Neural progenitor cell (in vitro differentiated cells): ENCODE measurements around the gene KRTAP12-2. TPM values are rescaled to one million over a fixed set of nuclear protein-coding genes. Genes with fewer than 3 reads are reported as not detected.

Source experiments
- DNase-seq: peaks from one replicate; pipeline ENCODE4 v3.0.0-alpha.2; 2016; ENCODE audit warnings: low spot score
- H2AFZ ChIP-seq: fragments of 200-600 bp; sonication (generic); replicated peaks from 2 replicates; pipeline ENCODE4 v1.6.1; 2016; ENCODE audit warnings: antibody characterized with exemption
- H3F3A ChIP-seq: fragments of 200-600 bp; sonication (generic); 2 replicates; pipeline ENCODE4 v1.6.1; 2016; ENCODE audit warnings: antibody characterized with exemption, low read depth
- H3K27ac ChIP-seq: fragments of 200-600 bp; sonication (generic); 2 replicates; pipeline ENCODE4 v1.5.1; 2016; ENCODE audit warnings: mild to moderate bottlenecking
- H3K27me3 ChIP-seq: fragments of 200-600 bp; sonication (generic); 2 replicates; pipeline ENCODE4 v1.6.1; 2016; ENCODE audit warnings: mild to moderate bottlenecking, moderate library complexity
- H3K36me3 ChIP-seq: fragments of 200-600 bp; sonication (generic); 2 replicates; pipeline ENCODE4 v1.5.1; 2016
- H3K4me1 ChIP-seq: fragments of 200-600 bp; sonication (generic); 2 replicates; pipeline ENCODE4 v1.6.1; 2016; ENCODE audit warnings: mixed run types
- H3K4me2 ChIP-seq: fragments of 200-600 bp; sonication (generic); 2 replicates; pipeline ENCODE4 v1.6.1; 2016
- H3K4me3 ChIP-seq: fragments of 200-600 bp; sonication (generic); 2 replicates; pipeline ENCODE4 v1.5.1; 2016
- H3K79me2 ChIP-seq: fragments of 200-600 bp; sonication (generic); 2 replicates; pipeline ENCODE4 v1.6.1; 2016; ENCODE audit warnings: low read depth
- H3K9ac ChIP-seq: fragments of 200-600 bp; sonication (generic); 2 replicates; pipeline ENCODE4 v1.6.1; 2016
- H3K9me3 ChIP-seq: fragments of 200-600 bp; sonication (generic); 2 replicates; pipeline ENCODE4 v1.5.1; 2016; ENCODE audit warnings: low read depth
- H4K20me1 ChIP-seq: fragments of 200-600 bp; sonication (generic); 2 replicates; pipeline ENCODE4 v1.6.1; 2016; ENCODE audit warnings: low read depth
- H3K27ac Mint-ChIP-seq: 3 replicates; pipeline ENCODE4 v1.8.0; 2021; ENCODE audit warnings: mixed read lengths
- H3K27me3 Mint-ChIP-seq: 2 replicates; pipeline ENCODE4 v1.8.0; 2022; ENCODE audit warnings: low read depth, mild to moderate bottlenecking, inconsistent platforms, moderate library complexity, mixed read lengths; ENCODE audit not compliant: insufficient read depth
- H3K36me3 Mint-ChIP-seq: 3 replicates; pipeline ENCODE4 v1.8.0; 2021; ENCODE audit warnings: mixed read lengths
- H3K4me1 Mint-ChIP-seq: 3 replicates; pipeline ENCODE4 v1.8.0; 2021; ENCODE audit warnings: mixed read lengths
- H3K4me3 Mint-ChIP-seq: 3 replicates; pipeline ENCODE4 v1.8.0; 2021; ENCODE audit warnings: mild to moderate bottlenecking, moderate library complexity, mixed read lengths
- H3K9me3 Mint-ChIP-seq: 3 replicates; pipeline ENCODE4 v1.8.0; 2020; ENCODE audit warnings: mixed read lengths
- EZH2 ChIP-seq: fragments of 200-600 bp; sonication (generic); IDR thresholded peaks from 2 replicates; pipeline ENCODE4 v1.6.1; 2017; ENCODE audit warnings: antibody characterized with exemption, mild to moderate bottlenecking, moderate library complexity
- EZH2phosphoT487 ChIP-seq: fragments of 200-600 bp; sonication (generic); IDR thresholded peaks from 2 replicates; pipeline ENCODE4 v1.6.1; 2017; ENCODE audit warnings: antibody characterized with exemption
- total RNA-seq: library from RNA; depleted of rRNA; stranded (reverse); fragments of >200 nt; gene quantifications from 2 replicates; pipeline ENCODE4 v1.2.3, GENCODE V29; 2015; ENCODE audit warnings: low replicate concordance
- TF ChIP-seq, protein P1 (sequence below): fragments of 200-600 bp; sonication (generic); IDR thresholded peaks from 2 replicates; pipeline ENCODE4 v1.5.1; 2017; ENCODE audit warnings: antibody characterized with exemption, mild to moderate bottlenecking

The KRTAP12-2 gene
- total RNA-seq, 1 donor from 2014 or later = not detected

DNA sequence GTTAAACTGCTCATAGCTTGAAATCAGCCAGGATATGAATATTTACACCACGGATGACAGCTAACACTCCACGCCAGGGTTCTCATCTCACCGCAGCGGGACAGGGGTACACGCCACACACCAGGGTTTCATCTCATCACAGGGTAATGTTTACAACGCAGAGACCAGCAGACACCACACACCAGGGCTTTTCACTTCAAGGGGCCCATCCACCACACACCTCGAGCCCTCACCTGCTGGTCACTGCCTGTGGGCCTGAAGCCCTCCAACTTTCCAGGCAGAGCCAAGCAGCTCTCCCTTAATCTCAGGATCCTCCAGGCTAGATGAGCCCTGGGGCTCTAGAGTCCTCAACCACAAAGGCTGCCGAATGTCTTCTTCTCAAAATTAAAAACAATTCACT is 28.9 kb upstream of the KRTAP12-2 start:
- H3K4me2 ChIP-seq = no peak overlapping the region
- H3K4me3 Mint-ChIP-seq = no peak overlapping the region
- no peak for TF ChIP-seq EZH2
- TF ChIP-seq, protein P1, sequence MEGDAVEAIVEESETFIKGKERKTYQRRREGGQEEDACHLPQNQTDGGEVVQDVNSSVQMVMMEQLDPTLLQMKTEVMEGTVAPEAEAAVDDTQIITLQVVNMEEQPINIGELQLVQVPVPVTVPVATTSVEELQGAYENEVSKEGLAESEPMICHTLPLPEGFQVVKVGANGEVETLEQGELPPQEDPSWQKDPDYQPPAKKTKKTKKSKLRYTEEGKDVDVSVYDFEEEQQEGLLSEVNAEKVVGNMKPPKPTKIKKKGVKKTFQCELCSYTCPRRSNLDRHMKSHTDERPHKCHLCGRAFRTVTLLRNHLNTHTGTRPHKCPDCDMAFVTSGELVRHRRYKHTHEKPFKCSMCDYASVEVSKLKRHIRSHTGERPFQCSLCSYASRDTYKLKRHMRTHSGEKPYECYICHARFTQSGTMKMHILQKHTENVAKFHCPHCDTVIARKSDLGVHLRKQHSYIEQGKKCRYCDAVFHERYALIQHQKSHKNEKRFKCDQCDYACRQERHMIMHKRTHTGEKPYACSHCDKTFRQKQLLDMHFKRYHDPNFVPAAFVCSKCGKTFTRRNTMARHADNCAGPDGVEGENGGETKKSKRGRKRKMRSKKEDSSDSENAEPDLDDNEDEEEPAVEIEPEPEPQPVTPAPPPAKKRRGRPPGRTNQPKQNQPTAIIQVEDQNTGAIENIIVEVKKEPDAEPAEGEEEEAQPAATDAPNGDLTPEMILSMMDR = no peak
- TF ChIP-seq EZH2phosphoT487 = no peak
- H3K79me2 ChIP-seq = no peaks in the 10 kb centered on the region
- peaks cover 3% of the 10 kb centered on the region for H3K36me3 Mint-ChIP-seq
- no peak overlapping the region for H3K27ac ChIP-seq
- no peak for DNase-seq
- H3K27me3 ChIP-seq = peaks cover 1% of the 10 kb centered on the region
- H3K9me3 Mint-ChIP-seq = peaks cover 19% of the 10 kb centered on the region
- H3K9me3 ChIP-seq = peaks cover 5% of the 10 kb centered on the region
- H3F3A ChIP-seq = no peaks in the 10 kb centered on the region
- H3K4me3 ChIP-seq = no peak overlapping the region
- H3K4me1 Mint-ChIP-seq = peaks cover 39% of the 10 kb centered on the region
- H2AFZ ChIP-seq = no peak overlapping the region
- H4K20me1 ChIP-seq = no peaks in the 10 kb centered on the region
- peaks cover 26% of the 10 kb centered on the region for H3K27me3 Mint-ChIP-seq
- H3K36me3 ChIP-seq = no peaks in the 10 kb centered on the region
- H3K9ac ChIP-seq = no peak overlapping the region
- H3K4me1 ChIP-seq = peaks cover 25% of the 10 kb centered on the region
- H3K27ac Mint-ChIP-seq = no peak overlapping the region

- Histone ChIP-seq H3K27me3 (no peaks in the 10 kb centered on the region), H3K9me3 (peaks cover 5% of the 10 kb centered on the region), H3K4me3 (no peak overlapping the region), H3K4me2 (no peak overlapping the region), H3K27ac (no peak overlapping the region), H3K9ac (no peak overlapping the region), H3F3A (no peaks in the 10 kb centered on the region), H2AFZ (no peak overlapping the region), H4K20me1 (no peaks in the 10 kb centered on the region), H3K36me3 (no peaks in the 10 kb centered on the region), H3K4me1 (peaks cover 22% of the 10 kb centered on the region), H3K79me2 (no peaks in the 10 kb centered on the region)
- Mint-ChIP-seq H3K4me3 (no peak overlapping the region), H3K27ac (no peak overlapping the region), H3K4me1 (peaks cover 39% of the 10 kb centered on the region), H3K27me3 (peaks cover 30% of the 10 kb centered on the region), H3K36me3 (peaks cover 3% of the 10 kb centered on the region), H3K9me3 (peaks cover 19% of the 10 kb centered on the region)
- TF ChIP-seq EZH2 (no peak), EZH2phosphoT487 (no peak)
- TF ChIP-seq, protein P1 = no peak
- DNase-seq = no peak
These were observed 28.5 kb upstream of the KRTAP12-2 start for GRCh38 chr21:44695184-44695583.

- H3K27ac ChIP-seq = no peak overlapping the region
- Mint-ChIP-seq H3K27ac (no peak overlapping the region), H3K4me1 (peaks cover 35% of the 10 kb centered on the region), H3K27me3 (peaks cover 28% of the 10 kb centered on the region), H3K36me3 (peaks cover 3% of the 10 kb centered on the region), H3K9me3 (peaks cover 19% of the 10 kb centered on the region), H3K4me3 (no peak overlapping the region)
- H3K36me3 ChIP-seq = no peaks in the 10 kb centered on the region
- TF ChIP-seq EZH2 = no peak
- TF ChIP-seq EZH2phosphoT487 = no peak
- TF ChIP-seq, protein P1 = no peak
- peaks cover 5% of the 10 kb centered on the region for H3K9me3 ChIP-seq
- H3K27me3 ChIP-seq = no peaks in the 10 kb centered on the region
- H3F3A ChIP-seq = no peaks in the 10 kb centered on the region
- no peak for DNase-seq
- peaks cover 18% of the 10 kb centered on the region for H3K4me1 ChIP-seq
- no peaks in the 10 kb centered on the region for H4K20me1 ChIP-seq
- H3K4me2 ChIP-seq = no peak overlapping the region
- no peak overlapping the region for H3K9ac ChIP-seq
- no peaks in the 10 kb centered on the region for H3K79me2 ChIP-seq
- H2AFZ ChIP-seq = no peak overlapping the region
- no peak overlapping the region for H3K4me3 ChIP-seq
These were observed 28.0 kb upstream of the KRTAP12-2 start for GRCh38 chr21:44694776-44695175.
